Measurements from ENCODE around the gene ARHGEF37.

The ARHGEF37 gene

GRCh38 chr5:149638546-149639241 is 57.4 kb downstream of the ARHGEF37 start:
- TF ChIP-seq, protein P1, sequence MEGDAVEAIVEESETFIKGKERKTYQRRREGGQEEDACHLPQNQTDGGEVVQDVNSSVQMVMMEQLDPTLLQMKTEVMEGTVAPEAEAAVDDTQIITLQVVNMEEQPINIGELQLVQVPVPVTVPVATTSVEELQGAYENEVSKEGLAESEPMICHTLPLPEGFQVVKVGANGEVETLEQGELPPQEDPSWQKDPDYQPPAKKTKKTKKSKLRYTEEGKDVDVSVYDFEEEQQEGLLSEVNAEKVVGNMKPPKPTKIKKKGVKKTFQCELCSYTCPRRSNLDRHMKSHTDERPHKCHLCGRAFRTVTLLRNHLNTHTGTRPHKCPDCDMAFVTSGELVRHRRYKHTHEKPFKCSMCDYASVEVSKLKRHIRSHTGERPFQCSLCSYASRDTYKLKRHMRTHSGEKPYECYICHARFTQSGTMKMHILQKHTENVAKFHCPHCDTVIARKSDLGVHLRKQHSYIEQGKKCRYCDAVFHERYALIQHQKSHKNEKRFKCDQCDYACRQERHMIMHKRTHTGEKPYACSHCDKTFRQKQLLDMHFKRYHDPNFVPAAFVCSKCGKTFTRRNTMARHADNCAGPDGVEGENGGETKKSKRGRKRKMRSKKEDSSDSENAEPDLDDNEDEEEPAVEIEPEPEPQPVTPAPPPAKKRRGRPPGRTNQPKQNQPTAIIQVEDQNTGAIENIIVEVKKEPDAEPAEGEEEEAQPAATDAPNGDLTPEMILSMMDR (IDR thresholded peaks at IDR 0.05; ENCODE audit: insufficient read depth, low read depth, low read length, missing control alignments) = no peak
- H3K4me3 ChIP-seq (ENCODE audit: low read depth, low read length) = no peak overlapping the region
- DNase-seq (ENCODE audit: low read depth) = no peak

- H3K4me3 ChIP-seq (ENCODE audit: low read depth, low read length) = no peak overlapping the region
- no peak for DNase-seq (ENCODE audit: low read depth)
- TF ChIP-seq, protein P1 (IDR thresholded peaks at IDR 0.05; ENCODE audit: insufficient read depth, low read depth, low read length, missing control alignments) = no peak
Measured at GRCh38 chr5:149639737-149640136, 58.4 kb downstream of the ARHGEF37 start.

- DNase-seq (ENCODE audit: low read depth) = no peak
- H3K4me3 ChIP-seq (ENCODE audit: low read depth, low read length) = no peak overlapping the region
- TF ChIP-seq, protein P1 (IDR thresholded peaks at IDR 0.05; ENCODE audit: insufficient read depth, low read depth, low read length, missing control alignments) = no peak
Measured at GRCh38 chr5:149640350-149640999, 59.2 kb downstream of the ARHGEF37 start.

GRCh38 chr5:149641000-149641576 is 59.8 kb downstream of the ARHGEF37 start:
- peak; percentile 66 for DNase-seq (ENCODE audit: low read depth)
- TF ChIP-seq, protein P1 (IDR thresholded peaks at IDR 0.05; ENCODE audit: insufficient read depth, low read depth, low read length, missing control alignments) = no peak
- H3K4me3 ChIP-seq (ENCODE audit: low read depth, low read length) = no peak overlapping the region

GRCh38 chr5:149641600-149641999 is 60.3 kb downstream of the ARHGEF37 start:
- DNase-seq (ENCODE audit: low read depth) = no peak
- H3K4me3 ChIP-seq (ENCODE audit: low read depth, low read length) = no peak overlapping the region
- TF ChIP-seq, protein P1 (IDR thresholded peaks at IDR 0.05; ENCODE audit: insufficient read depth, low read depth, low read length, missing control alignments) = no peak

DNA sequence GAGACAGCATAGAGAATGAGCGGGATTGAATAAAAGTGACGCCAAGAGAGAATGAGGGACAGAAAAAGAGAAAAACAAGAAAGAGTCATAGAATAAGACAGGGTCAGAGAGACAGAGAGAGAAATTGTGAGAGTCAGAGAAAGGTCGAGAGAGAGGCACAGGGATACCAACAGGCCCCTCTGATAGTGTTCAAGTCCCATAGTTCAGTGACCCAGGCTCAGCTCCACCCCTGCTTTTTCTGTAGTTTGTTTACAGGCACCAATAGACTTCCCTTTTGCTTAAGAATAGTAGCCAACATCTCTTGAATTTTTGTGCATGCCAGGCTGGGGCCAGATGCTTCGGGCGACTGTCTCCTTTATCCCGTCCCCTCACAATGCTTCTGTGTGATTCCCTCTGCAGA is 62.5 kb downstream of the ARHGEF37 start:
- H3K4me3 ChIP-seq (ENCODE audit: low read depth, low read length) = no peak overlapping the region
- no peak for DNase-seq (ENCODE audit: low read depth)
- TF ChIP-seq, protein P1 (IDR thresholded peaks at IDR 0.05; ENCODE audit: insufficient read depth, low read depth, low read length, missing control alignments) = no peak
